CD4-positive, alpha-beta memory T cell (primary cell): ENCODE results near the gene PAX6. TPM values are rescaled to one million over a fixed set of nuclear protein-coding genes. Genes with fewer than 3 reads are reported as not detected.

Experiments used
- CTCF ChIA-PET: fragments of 350-600 bp; sonication (Branson Sonifier 250); formaldehyde crosslinking; loops from one replicate; lab custom pipeline; 2021; ENCODE audit warnings: inconsistent platforms; ENCODE audit not compliant: partially characterized antibody; lab: Charles Lee
- POLR2A ChIA-PET: fragments of 350-600 bp; sonication (Branson Sonifier 250); formaldehyde crosslinking; loops from one replicate; lab custom pipeline; 2021; ENCODE audit not compliant: partially characterized antibody; lab: Charles Lee
- DNase-seq, 5 donors: peaks; one replicate each; pipeline versions ENCODE4 v3.0.0 to v3.0.0-alpha.2; 2020 to 2022; ENCODE audit warnings: mixed read lengths in 1 of 5
- H3K27ac ChIP-seq: one replicate; pipeline ENCODE4 v1.7.0; 2013; ENCODE audit warnings: low read depth, low read length
- H3K27me3 ChIP-seq: 2 replicates; pipeline ENCODE4 v1.7.0; 2013; ENCODE audit warnings: mild to moderate bottlenecking, low read length, moderate library complexity; ENCODE audit not compliant: insufficient read depth
- H3K36me3 ChIP-seq: 2 replicates; pipeline ENCODE4 v1.7.0; 2013; ENCODE audit warnings: mild to moderate bottlenecking, low read length, moderate library complexity; ENCODE audit not compliant: insufficient read depth
- H3K4me1 ChIP-seq: 2 replicates; pipeline ENCODE4 v1.7.0; 2013; ENCODE audit warnings: mild to moderate bottlenecking, low read length, moderate library complexity; ENCODE audit not compliant: insufficient read depth
- H3K4me3 ChIP-seq, 2 donors: one replicate each; pipeline ENCODE4 v1.7.0; 2013; ENCODE audit warnings: low read length in 2 of 2, mild to moderate bottlenecking in 1 of 2
- H3K9me3 ChIP-seq, 2 donors: one replicate each; pipeline ENCODE4 v1.7.0; 2013; ENCODE audit warnings: low read length in 2 of 2, control low read depth in 1 of 2; ENCODE audit not compliant: control insufficient read depth in 1 of 2
- H3K27ac Mint-ChIP-seq, 7 donors: one replicate each; pipeline ENCODE4 v1.8.0; 2020 to 2021; ENCODE audit warnings: mixed read lengths in 7 of 7, mild to moderate bottlenecking in 6 of 7, inconsistent platforms in 3 of 7, moderate library complexity in 3 of 7
- H3K27me3 Mint-ChIP-seq, 2 donors: one replicate each; pipeline ENCODE4 v1.8.0; 2020 to 2021; ENCODE audit warnings: mixed read lengths in 2 of 2
- H3K36me3 Mint-ChIP-seq, 2 donors: one replicate each; pipeline ENCODE4 v1.8.0; 2020 to 2021; ENCODE audit warnings: mixed read lengths in 2 of 2, inconsistent platforms in 1 of 2, mild to moderate bottlenecking in 1 of 2
- H3K4me1 Mint-ChIP-seq, 4 donors: one replicate each; pipeline ENCODE4 v1.8.0; 2020 to 2021; ENCODE audit warnings: mixed read lengths in 4 of 4, mild to moderate bottlenecking in 1 of 4
- H3K4me3 Mint-ChIP-seq, 8 donors: one replicate each; pipeline ENCODE4 v1.8.0; 2020 to 2021; ENCODE audit warnings: mixed read lengths in 8 of 8, mild to moderate bottlenecking in 7 of 8, moderate library complexity in 6 of 8, inconsistent platforms in 3 of 8
- H3K9me3 Mint-ChIP-seq, 8 donors: one replicate each; pipeline ENCODE4 v1.8.0; 2020 to 2021; ENCODE audit warnings: mixed read lengths in 8 of 8, mild to moderate bottlenecking in 5 of 8, inconsistent platforms in 3 of 8, moderate library complexity in 1 of 8
- intact Hi-C: fragments of 100-400 bp; cut with micrococcal nuclease; formaldehyde crosslinking; loops from one replicate; pipeline ENCODE4 v1.15.1; 2023
- polyA plus RNA-seq, 2 donors: library from polyadenylated mRNA; unstranded; fragments of 300-500 nt; fragmentation: Illumina TruSeq; gene quantifications; one replicate each; pipeline ENCODE4 v1.2.3, GENCODE V29; 2021
- total RNA-seq, 2 experiments: library from RNA; stranded (reverse); gene quantifications; one replicate each; pipeline ENCODE4 v1.2.3, GENCODE V29; 2021

The PAX6 gene
- total and polyA plus RNA-seq, 4 experiments from 2014 or later, result 0.11 TPM; not detected in 3

- intact Hi-C loops, result no loop called here
- H3K27me3 ChIP-seq, result peaks cover 88% of the 10 kb centered on the region
- H3K4me1 ChIP-seq, result peaks cover 39% of the 10 kb centered on the region
- Mint-ChIP-seq H3K9me3 (peaks cover 3 to 53% (median 43%) of the 10 kb centered on the region in 8 donors), H3K27me3 (peaks cover 74 to 75% of the 10 kb centered on the region in 2 donors), H3K36me3 (peaks cover 5 to 6% of the 10 kb centered on the region in 2 donors), H3K4me1 (peaks cover 24 to 71% (median 37%) of the 10 kb centered on the region in 4 donors), H3K27ac (peak overlapping the region in 4 of 7 donors; percentile 10 to 82 (median 41)), H3K4me3 (peak overlapping the region; percentile 54 to 78 (median 72))
- no peak for DNase-seq
- ChIA-PET POLR2A (no interaction called here), CTCF (no interaction called here)
- no peak overlapping the region for H3K27ac ChIP-seq
- H3K9me3 ChIP-seq, result peaks cover 0 to 3% of the 10 kb centered on the region in 2 donors
- H3K36me3 ChIP-seq, result no peaks in the 10 kb centered on the region
- H3K4me3 ChIP-seq, result no peak overlapping the region
These were observed 6.6 kb downstream of the PAX6 start for GRCh38 chr11:31804312-31805036.

GRCh38 chr11:31803813-31804311 is 7.3 kb downstream of the PAX6 start:
- Mint-ChIP-seq H3K4me3 (peak overlapping the region in 7 of 8 donors; percentile 57 to 78 (median 70)), H3K27me3 (peaks cover 71 to 73% of the 10 kb centered on the region in 2 donors), H3K9me3 (peaks cover 3 to 51% (median 44%) of the 10 kb centered on the region in 8 donors), H3K36me3 (peaks cover 5 to 6% of the 10 kb centered on the region in 2 donors), H3K4me1 (peaks cover 18 to 65% (median 34%) of the 10 kb centered on the region in 4 donors), H3K27ac (peak overlapping the region in 4 of 7 donors; percentile 13 to 82 (median 60))
- H3K27me3 ChIP-seq, result peaks cover 90% of the 10 kb centered on the region
- no peak for DNase-seq
- intact Hi-C loops, result no loop called here
- H3K4me1 ChIP-seq, result peaks cover 42% of the 10 kb centered on the region
- H3K4me3 ChIP-seq, result no peak overlapping the region
- POLR2A ChIA-PET, result no interaction called here
- no peak overlapping the region for H3K27ac ChIP-seq
- CTCF ChIA-PET, result no interaction called here
- peaks cover 0 to 3% of the 10 kb centered on the region in 2 donors for H3K9me3 ChIP-seq
- H3K36me3 ChIP-seq, result no peaks in the 10 kb centered on the region

DNA sequence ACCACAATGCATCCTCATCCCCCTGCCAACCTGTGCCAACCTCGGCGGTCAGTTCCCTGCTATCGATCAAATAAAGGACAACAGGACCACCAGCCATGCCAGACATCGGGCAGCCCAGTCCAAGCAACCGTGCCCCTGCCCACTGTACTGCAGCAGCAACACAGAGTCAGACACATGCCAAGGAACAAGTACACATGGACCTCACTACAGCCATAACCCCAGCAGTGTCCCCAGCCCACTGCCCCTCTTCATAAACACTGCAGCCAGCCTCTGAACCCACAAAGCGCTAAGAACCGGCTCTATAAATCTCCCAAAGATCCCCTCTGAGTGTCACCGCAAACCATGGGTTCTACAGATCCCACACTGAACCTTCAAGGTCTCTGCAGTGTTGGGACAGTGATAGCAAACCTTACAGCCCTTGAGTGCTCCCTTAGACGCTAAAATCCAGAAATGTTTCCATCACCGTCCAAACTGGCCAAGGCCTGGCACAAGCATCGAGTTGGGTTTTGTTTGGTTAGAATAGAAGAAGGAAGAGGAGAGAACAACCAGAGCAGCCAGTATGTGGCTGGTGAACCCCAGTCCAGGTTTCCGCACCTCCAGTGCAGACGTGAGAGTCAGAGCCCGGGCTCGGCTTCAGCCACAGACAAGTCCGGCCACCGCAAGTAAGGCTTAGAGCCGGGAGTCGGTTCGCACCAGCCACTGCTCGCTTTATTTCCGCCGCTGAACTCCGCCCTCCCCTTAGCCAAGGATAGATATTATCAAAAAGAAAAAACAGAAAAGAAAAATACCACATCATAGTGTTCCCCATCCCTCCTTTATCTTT is 7.9 kb downstream of the PAX6 start:
- Histone ChIP-seq H3K36me3 (no peaks in the 10 kb centered on the region), H3K4me3 (no peak overlapping the region), H3K27me3 (peaks cover 90% of the 10 kb centered on the region), H3K9me3 (peaks cover 0 to 3% of the 10 kb centered on the region in 2 donors), H3K4me1 (peaks cover 48% of the 10 kb centered on the region), H3K27ac (no peak overlapping the region)
- Mint-ChIP-seq H3K9me3 (peaks cover 3 to 50% (median 44%) of the 10 kb centered on the region in 8 donors), H3K4me1 (peaks cover 20 to 63% (median 34%) of the 10 kb centered on the region in 4 donors), H3K4me3 (peak overlapping the region in 7 of 8 donors; percentile 27 to 78 (median 63)), H3K36me3 (peaks cover 5 to 6% of the 10 kb centered on the region in 2 donors), H3K27me3 (peaks cover 66 to 67% of the 10 kb centered on the region in 2 donors), H3K27ac (peak overlapping the region in 5 of 7 donors; percentile 7 to 82 (median 38))
- intact Hi-C loops, result no loop called here
- ChIA-PET CTCF (no interaction called here), POLR2A (no interaction called here)
- no peak for DNase-seq

GRCh38 chr11:31802609-31802989 is 8.5 kb downstream of the PAX6 start:
- peak overlapping the region in 2 of 8 donors; percentile 46 to 48 for H3K4me3 Mint-ChIP-seq

DNA sequence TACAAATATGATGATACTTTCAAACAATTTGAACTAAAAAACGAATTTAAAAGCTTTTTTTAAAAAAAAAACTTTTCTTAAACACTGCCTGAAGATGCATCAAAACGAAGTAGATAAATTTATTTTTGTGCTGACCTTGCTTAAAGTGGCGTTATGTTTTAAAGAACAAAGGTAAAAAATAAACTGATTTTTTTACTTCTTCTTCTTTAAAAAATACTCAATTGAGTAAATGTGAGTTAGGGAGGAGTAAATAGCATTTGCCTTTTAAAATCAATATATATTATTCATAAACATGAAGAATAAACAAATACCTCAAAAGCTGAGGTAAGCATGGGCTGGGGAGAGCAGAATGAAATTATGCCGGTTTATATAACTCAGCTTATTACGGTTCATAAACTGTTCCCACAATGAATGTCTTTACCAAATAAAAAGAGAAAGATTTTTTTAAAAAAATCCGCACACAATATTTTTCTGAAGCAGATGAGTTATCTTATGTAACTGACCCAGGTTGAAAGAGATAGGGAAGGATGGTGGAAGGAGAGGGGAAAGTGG is 9.0 kb downstream of the PAX6 start:
- Histone ChIP-seq H3K9me3 (peaks cover 0 to 3% of the 10 kb centered on the region in 2 donors), H3K4me3 (no peak overlapping the region), H3K27me3 (peaks cover 86% of the 10 kb centered on the region), H3K27ac (no peak overlapping the region), H3K4me1 (peaks cover 49% of the 10 kb centered on the region), H3K36me3 (no peaks in the 10 kb centered on the region)
- H3K36me3 Mint-ChIP-seq, result peaks cover 6 to 7% of the 10 kb centered on the region in 2 donors
- intact Hi-C loops, result no loop called here
- H3K9me3 Mint-ChIP-seq, result peaks cover 3 to 51% (median 39%) of the 10 kb centered on the region in 8 donors
- DNase-seq, result no peak
- peaks cover 59 to 63% of the 10 kb centered on the region in 2 donors for H3K27me3 Mint-ChIP-seq
- H3K27ac Mint-ChIP-seq, result no peak overlapping the region
- ChIA-PET POLR2A (no interaction called here), CTCF (interaction anchor here (1.6 kb wide), 1 partner anchor 22 kb away, joined by 3 read pairs; no protein-coding TSS in a partner anchor)
- peaks cover 22 to 58% (median 40%) of the 10 kb centered on the region in 4 donors for H3K4me1 Mint-ChIP-seq
- H3K4me3 Mint-ChIP-seq, result peak overlapping the region in 1 of 8 donors; percentile 42

More at GRCh38 chr11:31802609-31802989, 8.5 kb downstream of the PAX6 start:
- peaks cover 61 to 64% of the 10 kb centered on the region in 2 donors for H3K27me3 Mint-ChIP-seq
- Histone ChIP-seq H3K4me3 (no peak overlapping the region), H3K4me1 (peaks cover 49% of the 10 kb centered on the region), H3K27me3 (peaks cover 89% of the 10 kb centered on the region), H3K36me3 (no peaks in the 10 kb centered on the region), H3K27ac (no peak overlapping the region), H3K9me3 (peaks cover 0 to 3% of the 10 kb centered on the region in 2 donors)
- peak overlapping the region in 2 of 7 donors; percentile 38 to 79 for H3K27ac Mint-ChIP-seq
- H3K9me3 Mint-ChIP-seq, result peaks cover 3 to 51% (median 42%) of the 10 kb centered on the region in 8 donors
- no peak for DNase-seq
- peaks cover 20 to 63% (median 36%) of the 10 kb centered on the region in 4 donors for H3K4me1 Mint-ChIP-seq
- POLR2A ChIA-PET, result no interaction called here
- H3K36me3 Mint-ChIP-seq, result peaks cover 5 to 6% of the 10 kb centered on the region in 2 donors
- intact Hi-C loops, result no loop called here
- CTCF ChIA-PET, result no interaction called here

DNA sequence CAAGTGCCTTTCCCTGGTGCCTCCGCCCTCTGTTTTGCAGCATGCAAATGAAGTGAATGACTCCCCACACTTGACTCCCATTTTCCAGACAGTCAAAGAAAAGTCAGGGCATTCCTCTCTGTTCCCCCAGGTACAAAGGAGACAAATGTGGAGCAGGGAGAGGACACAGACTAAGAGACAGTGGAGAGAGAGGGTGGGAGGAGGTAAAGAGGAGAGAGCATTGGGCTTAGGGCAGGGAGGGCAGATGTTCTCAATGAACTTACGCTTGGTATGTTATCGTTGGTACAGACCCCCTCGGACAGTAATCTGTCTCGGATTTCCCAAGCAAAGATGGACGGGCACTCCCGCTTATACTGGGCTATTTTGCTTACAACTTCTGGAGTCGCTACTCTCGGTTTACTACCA is 9.8 kb downstream of the PAX6 start:
- intact Hi-C loops, result no loop called here
- Histone ChIP-seq H3K27ac (no peak overlapping the region), H3K27me3 (peaks cover 80% of the 10 kb centered on the region), H3K9me3 (peaks cover 0 to 3% of the 10 kb centered on the region in 2 donors), H3K36me3 (no peaks in the 10 kb centered on the region), H3K4me1 (peaks cover 49% of the 10 kb centered on the region), H3K4me3 (no peak overlapping the region)
- Mint-ChIP-seq H3K27ac (peak overlapping the region in 2 of 7 donors; percentile 11 to 62), H3K36me3 (peaks cover 2 to 8% of the 10 kb centered on the region in 2 donors), H3K9me3 (peaks cover 0 to 48% (median 39%) of the 10 kb centered on the region in 8 donors), H3K27me3 (peaks cover 58 to 59% of the 10 kb centered on the region in 2 donors), H3K4me1 (peaks cover 26 to 50% (median 40%) of the 10 kb centered on the region in 4 donors), H3K4me3 (peak overlapping the region in 2 of 8 donors; percentile 10 to 41)
- CTCF ChIA-PET, result interaction anchor here (1.6 kb wide), 1 partner anchor 23 kb away, joined by 3 read pairs; no protein-coding TSS in a partner anchor
- DNase-seq, result no peak
- POLR2A ChIA-PET, result no interaction called here
